Body of pancreas (tissue), 4 donors: Measurements from ENCODE around the gene RBM33.

Source experiments
- CTCF ChIP-seq, 7 experiments: fragments of 450-650 bp in 4 of 7; fragments of 200-600 bp in 3 of 7; sonication (generic) in 3 of 7; IDR thresholded peaks; one replicate each; pipeline ENCODE4 v1.5.1; 2016 to 2019; ENCODE audit warnings: antibody characterized with exemption in 7 of 7
- POLR2A ChIP-seq, 3 donors: fragments of 450-650 bp; IDR thresholded peaks; one replicate each; pipeline ENCODE4 v1.6.1; 2016; ENCODE audit warnings: antibody characterized with exemption in 3 of 3, mild to moderate bottlenecking in 2 of 3

- no peak for TF ChIP-seq CTCF (IDR thresholded peaks at IDR 0.05)
- TF ChIP-seq POLR2A (IDR thresholded peaks at IDR 0.05), result no peak
Measured at GRCh38 chr7:155731871-155732270, 87.4 kb downstream of the RBM33 start.
